ENCODE measurements around the gene DSCAML1.

The DSCAML1 gene

DNA sequence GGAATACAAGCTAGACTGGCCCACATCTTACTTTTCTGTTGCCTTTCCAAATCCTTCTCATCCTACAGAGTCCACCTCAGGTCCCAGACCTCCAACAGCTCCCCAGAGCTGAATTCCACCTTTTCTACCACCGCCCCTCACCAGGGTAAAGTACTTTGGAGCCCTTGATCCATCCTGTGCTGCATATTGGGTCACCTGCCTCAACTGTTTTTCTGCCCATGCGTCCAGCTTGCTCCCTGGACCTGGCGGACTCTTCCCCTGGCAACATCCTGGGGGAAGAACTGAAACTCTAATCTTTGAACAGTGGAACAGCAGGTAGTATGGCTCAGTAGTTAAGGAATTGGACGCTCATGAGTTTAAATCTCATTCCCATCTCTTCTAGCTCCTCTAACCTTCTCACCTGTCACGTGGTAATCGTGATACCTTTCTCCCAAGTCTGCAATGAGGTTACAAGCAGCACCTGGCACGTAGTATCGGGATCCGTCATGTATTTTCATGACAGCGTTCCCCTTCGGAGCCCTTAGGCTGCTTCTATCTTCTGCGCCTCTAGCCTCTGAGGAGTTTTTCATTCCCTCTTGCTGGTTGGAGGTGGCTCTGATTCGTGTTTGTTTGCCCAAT, 371.2 kb downstream of the DSCAML1 start:
- no peak for DNase-seq (ENCODE audit: low read depth)

DNA sequence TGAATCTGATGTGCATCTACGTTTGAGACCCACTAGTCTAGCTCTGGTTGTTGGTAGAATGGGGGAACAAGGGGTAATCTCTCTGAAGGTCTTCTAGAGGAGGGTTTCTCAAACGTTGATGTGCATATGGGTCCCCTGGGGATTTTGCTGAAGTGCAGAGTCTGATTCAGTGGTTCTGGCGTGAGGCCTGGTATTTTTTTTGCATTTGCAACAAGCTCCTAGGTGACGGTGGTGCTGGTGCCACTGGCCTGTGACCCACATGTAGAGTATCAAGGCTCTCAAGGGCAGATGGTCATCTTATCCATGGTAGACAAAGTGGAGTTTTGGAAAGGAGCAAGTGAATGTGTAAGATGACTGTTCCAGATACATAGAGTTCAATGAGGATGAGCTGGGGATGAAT, 372.2 kb downstream of the DSCAML1 start:
- peak; percentile 36 for DNase-seq (ENCODE audit: low read depth)

- no peak for DNase-seq (ENCODE audit: low read depth)
Observed at GRCh38 chr11:117423046-117423575, 373.9 kb downstream of the DSCAML1 start.

- DNase-seq (ENCODE audit: low read depth), result no peak
Observed at GRCh38 chr11:117421476-117421875, 375.5 kb downstream of the DSCAML1 start.

- no peak for DNase-seq (ENCODE audit: low read depth)
Observed at GRCh38 chr11:117421041-117421440, 376.0 kb downstream of the DSCAML1 start.

DNA sequence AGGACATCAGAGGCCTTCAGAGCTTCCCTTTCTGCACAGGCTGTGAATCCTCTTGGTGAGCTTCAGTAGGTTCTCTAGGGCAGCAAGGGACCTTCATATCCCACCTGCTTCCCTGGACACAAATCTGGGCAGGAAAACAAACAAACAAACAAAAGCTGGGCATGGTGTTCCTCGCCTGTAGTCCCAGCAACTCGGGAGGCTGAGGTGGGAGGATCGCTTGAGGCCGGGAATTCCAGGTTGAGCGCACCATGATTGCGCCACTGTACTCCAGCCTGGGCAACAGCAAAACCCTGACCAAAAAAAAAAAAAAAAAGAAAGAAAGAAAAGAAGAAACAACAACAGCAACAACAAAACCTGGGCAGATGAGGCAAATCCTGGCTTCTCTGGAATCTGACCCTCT, 376.4 kb downstream of the DSCAML1 start:
- no peak for DNase-seq (ENCODE audit: low read depth)

- DNase-seq (ENCODE audit: low read depth), result no peak
Observed at GRCh38 chr11:117420143-117420485, 376.9 kb downstream of the DSCAML1 start.

DNA sequence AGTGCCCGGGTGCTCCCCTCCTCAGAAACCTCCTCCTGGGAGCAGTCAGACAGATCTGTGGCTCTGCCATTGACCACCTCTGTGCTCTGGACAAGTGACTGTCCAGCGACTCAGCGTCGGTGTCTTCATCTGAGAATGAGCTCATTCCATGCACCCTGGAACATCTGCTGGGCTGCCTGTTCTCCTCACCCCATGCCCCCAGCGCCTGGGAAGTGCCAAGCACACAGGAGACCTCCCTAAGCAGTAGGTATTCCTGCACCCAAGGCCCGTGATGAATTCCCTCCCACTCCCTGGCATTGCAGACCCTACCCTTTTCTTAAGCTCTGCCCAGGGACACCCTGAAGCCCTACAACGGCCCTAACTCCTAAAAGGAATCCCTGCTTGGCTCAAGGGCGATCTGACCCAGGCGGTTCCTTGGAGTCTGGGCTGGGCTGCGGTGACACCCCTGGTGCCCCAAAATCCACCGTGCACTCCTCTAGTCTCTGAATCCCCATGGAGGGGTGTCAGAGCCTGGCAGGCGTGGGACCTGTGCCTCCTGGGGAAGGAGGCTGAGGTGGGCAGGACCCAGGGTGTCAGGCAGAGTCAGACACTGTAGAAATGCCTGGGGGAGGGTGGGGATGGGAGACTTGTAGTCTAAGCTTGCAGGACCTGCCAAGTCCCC, 377.4 kb downstream of the DSCAML1 start:
- DNase-seq (ENCODE audit: low read depth), result no peak

- no peak for DNase-seq (ENCODE audit: low read depth)
Observed at GRCh38 chr11:117418737-117419481, 378.1 kb downstream of the DSCAML1 start.

- DNase-seq (ENCODE audit: low read depth), result no peak
Observed at GRCh38 chr11:117417856-117418255, 379.2 kb downstream of the DSCAML1 start.

GRCh38 chr11:117417342-117417741, 379.7 kb downstream of the DSCAML1 start:
- no peak for DNase-seq (ENCODE audit: low read depth)

GRCh38 chr11:117415358-117415896, 381.6 kb downstream of the DSCAML1 start:
- DNase-seq (ENCODE audit: low read depth), result no peak

- DNase-seq (ENCODE audit: low read depth), result no peak
Observed at GRCh38 chr11:117414724-117415123, 382.3 kb downstream of the DSCAML1 start.

DNA sequence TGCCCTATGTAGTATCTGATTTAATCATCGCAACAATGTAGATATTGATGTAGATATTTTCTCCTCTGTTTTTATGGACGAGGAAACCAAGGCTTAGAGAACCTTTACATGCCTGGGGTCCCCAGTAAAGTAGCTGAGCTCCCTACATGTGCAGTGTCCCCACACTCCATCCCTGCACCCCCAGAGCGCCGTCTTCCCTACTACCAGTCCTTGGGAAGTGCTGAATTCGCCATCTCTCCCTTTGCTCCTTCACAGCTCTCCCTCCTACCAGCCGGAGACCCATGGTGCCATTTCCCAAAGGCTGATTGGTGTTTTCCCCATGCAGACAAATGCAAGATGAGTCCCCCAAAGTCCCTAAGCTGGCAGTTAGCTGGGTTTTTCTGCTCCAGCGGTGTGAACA, 383.4 kb downstream of the DSCAML1 start:
- no peak for DNase-seq (ENCODE audit: low read depth)

DNA sequence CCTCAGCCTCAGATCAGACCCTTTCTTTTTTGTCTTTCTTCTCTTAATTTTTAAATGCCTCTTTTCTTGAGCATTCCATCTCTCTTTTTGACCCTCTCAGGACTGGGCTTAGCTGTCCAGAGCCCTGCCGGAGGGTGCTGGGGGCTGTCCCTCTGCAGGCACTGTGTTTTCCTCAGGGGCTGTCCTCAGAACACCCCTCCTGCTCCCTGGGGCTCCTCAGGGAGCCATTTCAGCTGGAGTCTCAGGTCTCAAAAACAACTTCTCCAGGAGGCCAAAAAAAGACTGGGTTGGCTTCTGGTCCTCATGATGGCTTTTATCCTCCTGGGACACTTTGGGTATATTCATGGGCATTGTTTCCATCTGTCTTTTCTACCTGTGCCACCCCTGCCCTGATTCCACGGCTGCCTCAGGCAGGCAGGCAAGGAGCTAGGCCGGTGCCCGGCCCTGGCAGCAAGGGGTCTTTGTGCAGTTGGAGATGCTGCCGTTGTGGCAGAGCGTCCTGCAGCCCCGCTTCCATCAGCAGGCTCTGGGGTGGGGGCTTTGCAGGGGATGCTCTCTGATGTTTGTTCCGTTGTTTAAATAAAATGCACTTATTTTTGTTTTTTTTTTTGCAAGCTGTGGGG, 384.3 kb downstream of the DSCAML1 start:
- no peak for DNase-seq (ENCODE audit: low read depth)

DNA sequence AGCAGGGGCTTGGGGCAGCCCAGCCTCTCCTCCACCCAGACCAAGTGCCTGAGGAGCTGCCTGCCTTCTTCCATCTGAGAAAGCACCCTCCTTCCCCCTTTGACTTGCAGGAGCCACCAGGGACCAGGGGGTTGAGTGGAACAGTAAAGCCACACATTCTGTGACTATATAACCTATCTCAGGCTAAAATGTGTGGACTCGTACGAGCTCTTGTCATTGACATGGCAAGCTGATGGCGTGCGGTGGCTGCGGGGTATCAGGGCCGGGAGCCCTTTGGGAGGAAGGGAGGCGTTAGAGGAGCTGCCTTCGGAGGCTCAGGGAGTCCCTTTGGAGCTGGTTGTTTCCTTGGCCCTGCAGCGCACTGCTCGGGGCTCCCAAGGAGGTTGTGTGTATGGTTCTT, 384.8 kb downstream of the DSCAML1 start:
- no peak for DNase-seq (ENCODE audit: low read depth)

- no peak for DNase-seq (ENCODE audit: low read depth)
Observed at GRCh38 chr11:117411736-117412135, 385.3 kb downstream of the DSCAML1 start.

GRCh38 chr11:117410861-117411710, 385.9 kb downstream of the DSCAML1 start:
- no peak for DNase-seq (ENCODE audit: low read depth)

- DNase-seq (ENCODE audit: low read depth), result no peak
Observed at GRCh38 chr11:117410238-117410637, 386.8 kb downstream of the DSCAML1 start.

GRCh38 chr11:117409511-117409910, 387.5 kb downstream of the DSCAML1 start:
- no peak for DNase-seq (ENCODE audit: low read depth)

DNA sequence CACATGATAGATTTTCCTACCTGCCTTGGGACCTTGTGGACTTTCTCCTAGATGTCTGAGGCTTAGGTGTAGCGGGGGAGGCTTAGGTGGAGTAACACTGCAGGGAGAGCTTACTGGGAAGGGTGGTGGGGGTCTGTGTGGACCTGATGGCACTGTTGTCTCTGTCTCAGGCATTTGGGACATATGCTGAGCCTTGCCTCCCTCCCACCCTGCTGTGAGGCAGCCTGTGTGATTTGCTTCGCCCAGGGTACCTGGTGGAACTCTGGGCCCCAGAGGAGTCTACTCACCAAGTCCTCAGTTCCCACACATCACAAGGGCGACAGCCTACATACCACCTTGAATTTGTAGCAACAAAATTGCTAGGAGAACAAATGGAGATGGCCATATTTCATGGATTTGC, 388.7 kb downstream of the DSCAML1 start:
- no peak for DNase-seq (ENCODE audit: low read depth)

- DNase-seq (ENCODE audit: low read depth), result no peak
Observed at GRCh38 chr11:117407016-117407415, 390.0 kb downstream of the DSCAML1 start.
